Mesenchymal stem cell (in vitro differentiated cells and primary cell): Measurements from ENCODE around the gene RHAG. TPM values are rescaled to one million over a fixed set of nuclear protein-coding genes. Genes with fewer than 3 reads are reported as not detected.
A peak's percentile ranks its signal among the peaks of the same experiment; 100 is the strongest.

ENCODE experiments used
- DNase-seq: peaks from one replicate; pipeline ENCODE4 v3.0.0-alpha.2; 2013
- H2AFZ ChIP-seq: one replicate; pipeline ENCODE4 v1.6.1; 2013; ENCODE audit warnings: low read depth, mild to moderate bottlenecking, control low read depth, inconsistent platforms, low read length, moderate library complexity
- H2AK5ac ChIP-seq: 2 replicates; pipeline ENCODE4 v1.6.1; 2013; ENCODE audit warnings: low read length, moderate library complexity, mild to moderate bottlenecking, inconsistent platforms; ENCODE audit not compliant: severe bottlenecking
- H2BK120ac ChIP-seq: one replicate; pipeline ENCODE4 v1.6.1; 2013; ENCODE audit warnings: low read depth, mild to moderate bottlenecking, inconsistent platforms, low read length, moderate library complexity
- H2BK12ac ChIP-seq, 2 experiments: one replicate each; pipeline ENCODE4 v1.6.1; 2013; ENCODE audit warnings: inconsistent platforms in 2 of 2, low read length in 2 of 2, mild to moderate bottlenecking in 2 of 2, moderate library complexity in 2 of 2, control low read depth in 1 of 2
- H2BK15ac ChIP-seq: one replicate; pipeline ENCODE4 v1.6.1; 2013; ENCODE audit warnings: mild to moderate bottlenecking, low read depth, inconsistent platforms; ENCODE audit not compliant: poor library complexity, severe bottlenecking
- H2BK5ac ChIP-seq: 2 replicates; pipeline ENCODE4 v1.6.1; 2013; ENCODE audit warnings: low read depth, mild to moderate bottlenecking, low read length, control low read depth, inconsistent platforms; ENCODE audit not compliant: poor library complexity, severe bottlenecking
- H3K14ac ChIP-seq, 2 experiments: one replicate each; pipeline ENCODE4 v1.6.1; 2013; ENCODE audit warnings: inconsistent platforms in 2 of 2, low read length in 2 of 2, control low read depth in 1 of 2, mild to moderate bottlenecking in 1 of 2, moderate library complexity in 1 of 2
- H3K18ac ChIP-seq, 2 experiments: one replicate each; pipeline ENCODE4 v1.6.1; 2013; ENCODE audit warnings: inconsistent platforms in 2 of 2, low read length in 2 of 2, control low read depth in 1 of 2, low read depth in 1 of 2, mild to moderate bottlenecking in 1 of 2
- H3K23ac ChIP-seq, 2 experiments: one replicate each; pipeline ENCODE4 v1.6.1; 2013; ENCODE audit warnings: inconsistent platforms in 2 of 2, low read length in 2 of 2, mild to moderate bottlenecking in 2 of 2, moderate library complexity in 2 of 2, control low read depth in 1 of 2
- H3K27ac ChIP-seq: 2 replicates; pipeline ENCODE4 v1.5.1; 2013; ENCODE audit warnings: mild to moderate bottlenecking, moderate library complexity, low read length, control low read depth, inconsistent platforms; ENCODE audit not compliant: poor library complexity, severe bottlenecking
- H3K27me3 ChIP-seq, 2 experiments: 2 replicates each; pipeline versions ENCODE4 v1.6.1 to v1.7.0; 2013; ENCODE audit warnings: low read length in 2 of 2, mild to moderate bottlenecking in 2 of 2, moderate library complexity in 2 of 2, control low read depth in 1 of 2, inconsistent platforms in 1 of 2; ENCODE audit not compliant: control insufficient read depth in 1 of 2, insufficient read depth in 1 of 2
- H3K36me3 ChIP-seq, 2 experiments: 2 replicates each; pipeline versions ENCODE4 v1.6.1 to v1.7.0; 2013; ENCODE audit warnings: low read length in 2 of 2, control low read depth in 1 of 2, inconsistent platforms in 1 of 2, low read depth in 1 of 2, mild to moderate bottlenecking in 1 of 2; ENCODE audit not compliant: insufficient read depth in 2 of 2, control insufficient read depth in 1 of 2
- H3K4ac ChIP-seq, 2 experiments: one replicate each; pipeline ENCODE4 v1.6.1; 2013; ENCODE audit warnings: inconsistent platforms in 2 of 2, low read length in 2 of 2, mild to moderate bottlenecking in 2 of 2, moderate library complexity in 2 of 2, control low read depth in 1 of 2, low read depth in 1 of 2
- H3K4me1 ChIP-seq: 2 replicates; pipeline ENCODE4 v1.6.1; 2013; ENCODE audit warnings: low read depth, low read length, control low read depth; ENCODE audit not compliant: control insufficient read depth, insufficient read depth
- H3K4me2 ChIP-seq: 2 replicates; pipeline ENCODE4 v1.6.1; 2013; ENCODE audit warnings: low read length, mild to moderate bottlenecking, inconsistent platforms; ENCODE audit not compliant: poor library complexity, severe bottlenecking
- H3K4me3 ChIP-seq, 2 experiments: 2 replicates each; pipeline versions ENCODE4 v1.5.1 to v1.7.0; 2013; ENCODE audit warnings: low read length in 2 of 2, mild to moderate bottlenecking in 2 of 2, control low read depth in 1 of 2, low read depth in 1 of 2; ENCODE audit not compliant: insufficient read depth in 1 of 2
- H3K79me1 ChIP-seq: replicated peaks from 2 replicates; pipeline ENCODE4 v1.6.1; 2013; ENCODE audit warnings: mild to moderate bottlenecking, control low read depth, low read length, inconsistent platforms; ENCODE audit not compliant: poor library complexity, severe bottlenecking
- H3K9ac ChIP-seq: 2 replicates; pipeline ENCODE4 v1.7.0; 2013; ENCODE audit warnings: mild to moderate bottlenecking, low read length, moderate library complexity
- H3K9me3 ChIP-seq: 2 replicates; pipeline ENCODE4 v1.7.0; 2013; ENCODE audit warnings: mild to moderate bottlenecking, low read length; ENCODE audit not compliant: control insufficient read depth
- H4K8ac ChIP-seq: one replicate; pipeline ENCODE4 v1.6.1; 2013; ENCODE audit warnings: inconsistent platforms, mild to moderate bottlenecking, low read length, moderate library complexity
- H4K91ac ChIP-seq: one replicate; pipeline ENCODE4 v1.6.1; 2013; ENCODE audit warnings: mild to moderate bottlenecking, low read length, inconsistent platforms
- WGBS: methylation state at CpG from one replicate; pipeline ENCODE4 v1.1.7; 2013; ENCODE audit warnings: mixed read lengths; 5-methylcytosine and 5-hydroxymethylcytosine counted together
- polyA plus RNA-seq, 2 experiments: library from polyadenylated mRNA; stranded (reverse); fragments of 200-250 nt; gene quantifications; one replicate each; pipeline ENCODE4 v1.2.3, GENCODE V29; 2013

The RHAG gene
- not detected for polyA plus RNA-seq (2013, experiment 1 of 2)
- polyA plus RNA-seq (2013, experiment 2 of 2) = not detected

GRCh38 chr6:49636713-49637349 lies at the start of gene RHAG:
Gene RHAG, minus strand, starts transcription at chr6:49636839. Its CDS starts 27 bp downstream, at chr6:49636812.
- no peaks in the 10 kb centered on the region for H3K36me3 ChIP-seq
- no peak within 1 kb of the TSS for H3K14ac ChIP-seq
- no peak within 1 kb of the TSS for H2BK12ac ChIP-seq
- H3K4me3 ChIP-seq = no peak within 1 kb of the TSS
- H3K27ac ChIP-seq = no peak within 1 kb of the TSS
- H2BK15ac ChIP-seq = no peak within 1 kb of the TSS
- no peak within 1 kb of the TSS for H3K9ac ChIP-seq
- no peak within 1 kb of the TSS for H2BK5ac ChIP-seq
- H4K8ac ChIP-seq = no peak within 1 kb of the TSS
- no peak for DNase-seq
- no peak within 1 kb of the TSS for H3K4me2 ChIP-seq
- no peak within 1 kb of the TSS for H3K18ac ChIP-seq
- WGBS = 84% methylated on average over 3 of the region's 3 CpGs
- no peak within 1 kb of the TSS for H2AFZ ChIP-seq
- H3K9me3 ChIP-seq = no peaks in the 10 kb centered on the region
- H3K79me1 ChIP-seq = no peaks in the 10 kb centered on the region
- H2AK5ac ChIP-seq = no peak within 1 kb of the TSS
- no peak within 1 kb of the TSS for H3K4ac ChIP-seq
- no peak within 1 kb of the TSS for H3K23ac ChIP-seq
- no peaks in the 10 kb centered on the region for H3K4me1 ChIP-seq
- no peak within 1 kb of the TSS for H4K91ac ChIP-seq
- peaks cover 0 to 7% of the 10 kb centered on the region in 2 experiments for H3K27me3 ChIP-seq
- H2BK120ac ChIP-seq = no peak within 1 kb of the TSS

DNA sequence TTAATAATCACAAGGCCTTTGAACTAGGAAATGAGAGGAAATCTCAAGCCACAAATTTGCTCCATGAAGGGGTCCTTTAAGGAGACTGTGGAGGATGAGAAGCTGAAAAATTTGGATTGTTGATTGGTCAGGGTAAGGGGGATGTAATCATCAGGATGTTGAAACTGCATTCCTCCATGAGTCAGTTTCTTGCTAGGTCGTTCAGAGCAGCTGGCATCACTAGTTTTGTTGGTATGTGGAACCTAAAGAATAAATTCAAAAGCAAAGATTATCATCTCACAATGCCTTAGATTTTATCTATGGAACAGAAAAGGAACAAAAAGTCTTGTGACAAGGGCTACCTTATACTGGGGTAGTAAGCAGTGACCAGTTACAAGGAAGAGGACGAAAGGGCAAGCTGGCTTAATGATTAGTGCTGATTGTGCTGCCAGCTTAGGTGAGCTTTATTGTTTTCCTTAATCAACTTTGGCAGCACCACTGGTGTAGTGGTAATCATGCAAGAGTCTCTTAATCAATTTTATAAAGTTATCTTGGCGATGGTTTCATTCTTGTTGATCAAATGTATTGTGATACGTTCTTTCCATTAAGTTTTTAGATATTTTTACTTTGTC lies 40.1 kb upstream of the RHAG start:
- Histone ChIP-seq H2AFZ (no peak overlapping the region), H3K23ac (no peak overlapping the region), H2AK5ac (no peak overlapping the region), H3K9ac (no peak overlapping the region), H3K4me2 (no peak overlapping the region), H3K9me3 (no peaks in the 10 kb centered on the region), H2BK120ac (no peak overlapping the region), H3K4me1 (no peaks in the 10 kb centered on the region), H3K27ac (no peak overlapping the region), H3K4me3 (no peak overlapping the region), H3K36me3 (no peaks in the 10 kb centered on the region), H3K18ac (no peak overlapping the region), H3K27me3 (no peaks in the 10 kb centered on the region), H4K91ac (no peak overlapping the region), H2BK5ac (no peak overlapping the region), H3K79me1 (no peaks in the 10 kb centered on the region), H2BK12ac (no peak overlapping the region), H3K14ac (no peak overlapping the region), H4K8ac (no peak overlapping the region), H2BK15ac (no peak overlapping the region), H3K4ac (no peak overlapping the region)
- peak; percentile 56 for DNase-seq
- WGBS = 87% methylated on average over 1 of the region's 4 CpGs

DNA sequence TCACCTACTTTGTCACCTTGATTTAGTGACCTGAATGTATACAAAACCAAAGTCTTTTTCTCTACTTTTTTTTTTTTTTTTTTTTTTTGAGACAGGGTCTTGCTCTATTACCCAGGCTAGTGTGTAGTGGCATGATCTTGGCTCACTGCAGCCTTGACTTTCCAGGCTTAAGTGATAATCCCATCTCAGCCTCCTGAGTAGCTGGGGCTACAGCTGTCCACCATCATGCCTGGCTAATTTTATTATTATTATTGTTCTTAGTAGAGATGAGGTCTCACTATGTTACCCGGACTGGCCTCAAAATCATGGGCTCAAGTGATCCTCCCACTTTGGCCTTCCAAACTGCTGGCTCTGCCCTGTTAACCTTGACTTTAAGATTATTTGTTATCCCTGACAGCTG lies 39.2 kb upstream of the RHAG start:
- H3K18ac ChIP-seq = no peak overlapping the region
- H2AFZ ChIP-seq = no peak overlapping the region
- no peak for DNase-seq
- no peaks in the 10 kb centered on the region for H3K27me3 ChIP-seq
- no peaks in the 10 kb centered on the region for H3K9me3 ChIP-seq
- no peak overlapping the region for H3K4ac ChIP-seq
- H4K8ac ChIP-seq = no peak overlapping the region
- no peak overlapping the region for H3K27ac ChIP-seq
- H2BK120ac ChIP-seq = no peak overlapping the region
- H2BK5ac ChIP-seq = no peak overlapping the region
- no peak overlapping the region for H2AK5ac ChIP-seq
- 76% methylated on average over 1 of the region's 1 CpG for WGBS
- no peaks in the 10 kb centered on the region for H3K4me1 ChIP-seq
- H3K14ac ChIP-seq = no peak overlapping the region
- H3K9ac ChIP-seq = no peak overlapping the region
- no peak overlapping the region for H3K4me2 ChIP-seq
- no peak overlapping the region for H2BK15ac ChIP-seq
- H3K23ac ChIP-seq = no peak overlapping the region
- no peak overlapping the region for H2BK12ac ChIP-seq
- no peak overlapping the region for H3K4me3 ChIP-seq
- H3K36me3 ChIP-seq = no peaks in the 10 kb centered on the region
- no peaks in the 10 kb centered on the region for H3K79me1 ChIP-seq
- no peak overlapping the region for H4K91ac ChIP-seq

- no peak overlapping the region for H4K91ac ChIP-seq
- no peak overlapping the region for H2BK5ac ChIP-seq
- DNase-seq = no peak
- no peak overlapping the region for H2AFZ ChIP-seq
- H3K4me2 ChIP-seq = no peak overlapping the region
- H2BK120ac ChIP-seq = no peak overlapping the region
- H3K14ac ChIP-seq = no peak overlapping the region
- no peak overlapping the region for H3K4ac ChIP-seq
- H4K8ac ChIP-seq = no peak overlapping the region
- no peaks in the 10 kb centered on the region for H3K79me1 ChIP-seq
- no peaks in the 10 kb centered on the region for H3K9me3 ChIP-seq
- H3K4me1 ChIP-seq = no peaks in the 10 kb centered on the region
- no peaks in the 10 kb centered on the region for H3K36me3 ChIP-seq
- H3K9ac ChIP-seq = no peak overlapping the region
- no peak overlapping the region for H3K27ac ChIP-seq
- H3K18ac ChIP-seq = no peak overlapping the region
- no peak overlapping the region for H3K23ac ChIP-seq
- no peak overlapping the region for H3K4me3 ChIP-seq
- H2AK5ac ChIP-seq = no peak overlapping the region
- H2BK15ac ChIP-seq = no peak overlapping the region
- H2BK12ac ChIP-seq = no peak overlapping the region
- H3K27me3 ChIP-seq = no peaks in the 10 kb centered on the region
These were observed 31.5 kb upstream of the RHAG start for GRCh38 chr6:49668083-49668511.
